ENCODE results near the gene ZSCAN5B.

DNA sequence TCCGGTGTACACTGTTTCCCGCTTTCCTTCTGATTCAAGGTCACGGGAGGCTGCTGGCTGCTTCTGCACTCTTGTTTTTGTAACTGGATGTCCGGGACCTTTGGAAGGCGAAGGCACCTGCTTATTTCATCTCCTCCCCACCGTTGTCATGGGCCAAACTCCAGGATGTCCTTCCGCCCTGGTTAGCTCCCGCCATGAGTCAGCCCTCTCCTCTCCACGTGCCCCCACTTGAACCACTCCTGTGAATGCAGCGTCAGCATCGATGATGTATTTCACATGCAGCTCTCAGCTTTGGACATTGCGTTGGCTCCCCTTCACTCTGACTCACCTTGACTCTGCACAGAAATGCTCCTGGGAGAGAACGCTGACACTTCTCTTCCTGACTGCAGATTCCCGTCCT lies 27.3 kb downstream of the ZSCAN5B start:
- TF ChIP-seq, protein P1, sequence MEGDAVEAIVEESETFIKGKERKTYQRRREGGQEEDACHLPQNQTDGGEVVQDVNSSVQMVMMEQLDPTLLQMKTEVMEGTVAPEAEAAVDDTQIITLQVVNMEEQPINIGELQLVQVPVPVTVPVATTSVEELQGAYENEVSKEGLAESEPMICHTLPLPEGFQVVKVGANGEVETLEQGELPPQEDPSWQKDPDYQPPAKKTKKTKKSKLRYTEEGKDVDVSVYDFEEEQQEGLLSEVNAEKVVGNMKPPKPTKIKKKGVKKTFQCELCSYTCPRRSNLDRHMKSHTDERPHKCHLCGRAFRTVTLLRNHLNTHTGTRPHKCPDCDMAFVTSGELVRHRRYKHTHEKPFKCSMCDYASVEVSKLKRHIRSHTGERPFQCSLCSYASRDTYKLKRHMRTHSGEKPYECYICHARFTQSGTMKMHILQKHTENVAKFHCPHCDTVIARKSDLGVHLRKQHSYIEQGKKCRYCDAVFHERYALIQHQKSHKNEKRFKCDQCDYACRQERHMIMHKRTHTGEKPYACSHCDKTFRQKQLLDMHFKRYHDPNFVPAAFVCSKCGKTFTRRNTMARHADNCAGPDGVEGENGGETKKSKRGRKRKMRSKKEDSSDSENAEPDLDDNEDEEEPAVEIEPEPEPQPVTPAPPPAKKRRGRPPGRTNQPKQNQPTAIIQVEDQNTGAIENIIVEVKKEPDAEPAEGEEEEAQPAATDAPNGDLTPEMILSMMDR (conservative IDR thresholded peaks at IDR 0.05) = no peak
- no peak for TF ChIP-seq ZFX (IDR thresholded peaks at IDR 0.05)
